T-helper 17 cell (primary cell): Measurements from ENCODE around the gene C17orf67. TPM values are rescaled to one million over a fixed set of nuclear protein-coding genes. Genes with fewer than 3 reads are reported as not detected.

Experiments
- ATAC-seq: fragments of 150-1000 bp; cut with Tn5 transposase; 2 replicates; pipeline ENCODE4 v1.10.0; 2021; ENCODE audit warnings: mild to moderate bottlenecking, moderate library complexity
- DNase-seq, 3 donors: peaks; one replicate each; pipeline versions ENCODE4 v3.0.0 to v3.0.0-alpha.2; 2020 to 2021
- H3K9me3 ChIP-seq: one replicate; pipeline ENCODE4 v1.7.0; 2013; ENCODE audit warnings: low read length, mild to moderate bottlenecking; ENCODE audit not compliant: control insufficient read depth, poor library complexity, severe bottlenecking
- H3K27ac Mint-ChIP-seq: one replicate; pipeline ENCODE4 v1.8.0; 2022; ENCODE audit warnings: mild to moderate bottlenecking, moderate library complexity, mixed read lengths
- H3K27me3 Mint-ChIP-seq: one replicate; pipeline ENCODE4 v1.8.0; 2022; ENCODE audit warnings: mixed read lengths
- H3K36me3 Mint-ChIP-seq: one replicate; pipeline ENCODE4 v1.8.0; 2022; ENCODE audit warnings: low read depth, mixed read lengths
- H3K4me1 Mint-ChIP-seq: one replicate; pipeline ENCODE4 v1.8.0; 2022; ENCODE audit warnings: mild to moderate bottlenecking, mixed read lengths
- H3K4me3 Mint-ChIP-seq: one replicate; pipeline ENCODE4 v1.8.0; 2022; ENCODE audit warnings: mild to moderate bottlenecking, moderate library complexity, mixed read lengths
- total RNA-seq, 4 donors: library from RNA in 2 of 4; stranded (reverse) in 2 of 4; gene quantifications; one replicate each; pipeline ENCODE4 v1.2.3 and lab custom pipeline; 2022 to 2026

The C17orf67 gene
- total RNA-seq, 2 donors from 2014 or later: 4.1 to 6.6 TPM

GRCh38 chr17:56810343-56810742 lies 23.4 kb downstream of the C17orf67 start:
- ATAC-seq (no peak), DNase-seq (no peak)
- H3K4me1 Mint-ChIP-seq: peaks cover 6% of the 10 kb centered on the region
- H3K4me3 Mint-ChIP-seq: no peak overlapping the region
- H3K27ac Mint-ChIP-seq: no peak overlapping the region
- H3K36me3 Mint-ChIP-seq: peaks cover 7% of the 10 kb centered on the region
- no peaks in the 10 kb centered on the region for H3K27me3 Mint-ChIP-seq
- no peaks in the 10 kb centered on the region for H3K9me3 ChIP-seq

DNA sequence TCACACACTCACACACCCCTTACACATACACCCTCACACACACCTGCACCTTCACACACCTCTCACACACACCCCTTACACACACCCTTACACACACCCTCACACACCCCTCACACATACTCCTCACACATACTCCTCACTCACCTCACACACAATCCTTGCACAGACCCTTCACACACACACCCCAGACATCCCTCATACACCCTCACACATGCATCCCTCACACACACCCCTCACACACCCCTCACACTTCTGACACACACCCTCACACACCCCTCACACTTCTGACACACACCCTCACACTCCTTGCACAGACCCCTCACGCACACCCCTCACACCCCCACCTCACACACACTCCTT lies 23.9 kb downstream of the C17orf67 start:
- DNase-seq (no peak), ATAC-seq (no peak)
- H3K36me3 Mint-ChIP-seq: peaks cover 7% of the 10 kb centered on the region

DNA sequence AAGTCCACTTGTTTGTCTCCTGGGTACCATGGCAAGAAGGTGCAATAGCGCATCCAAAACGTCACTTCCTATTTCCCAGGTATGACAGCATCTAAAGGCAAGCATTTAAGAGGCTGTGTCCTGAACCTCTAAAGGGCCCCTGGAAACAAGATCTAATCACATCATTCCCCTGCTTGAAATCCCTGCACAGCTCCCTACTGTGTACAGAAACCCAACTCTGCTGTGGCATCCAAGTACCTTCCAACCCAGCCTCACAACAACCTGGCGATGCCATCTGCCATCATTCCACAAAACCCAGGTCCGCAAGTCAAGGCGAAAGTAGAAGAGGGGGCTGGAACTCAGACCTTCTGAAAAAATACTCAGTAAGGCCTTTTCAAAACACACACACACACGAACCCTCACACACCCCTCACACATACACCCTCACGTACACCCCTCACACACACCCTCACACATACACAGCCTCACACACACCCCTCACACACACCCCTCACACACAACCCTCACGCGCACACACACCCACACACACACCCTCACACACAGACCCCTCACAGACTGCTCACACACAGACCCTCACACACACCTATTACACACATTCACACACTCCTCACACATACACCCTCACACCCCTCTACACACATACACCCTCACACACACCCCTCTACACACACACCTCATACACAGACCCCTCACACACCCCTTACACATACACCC lies 24.5 kb downstream of the C17orf67 start:
- H3K4me1 Mint-ChIP-seq: peaks cover 6% of the 10 kb centered on the region
- H3K9me3 ChIP-seq: no peaks in the 10 kb centered on the region
- no peaks in the 10 kb centered on the region for H3K27me3 Mint-ChIP-seq
- no peak for ATAC-seq
- DNase-seq: no peak
- peaks cover 7% of the 10 kb centered on the region for H3K36me3 Mint-ChIP-seq
- H3K27ac Mint-ChIP-seq: no peak overlapping the region
- no peak overlapping the region for H3K4me3 Mint-ChIP-seq

More for the DNA sequence above, 23.9 kb downstream of the C17orf67 start:
- Mint-ChIP-seq H3K27ac (no peak overlapping the region), H3K27me3 (no peaks in the 10 kb centered on the region), H3K4me1 (peaks cover 6% of the 10 kb centered on the region), H3K4me3 (no peak overlapping the region)
- H3K9me3 ChIP-seq: no peaks in the 10 kb centered on the region

DNA sequence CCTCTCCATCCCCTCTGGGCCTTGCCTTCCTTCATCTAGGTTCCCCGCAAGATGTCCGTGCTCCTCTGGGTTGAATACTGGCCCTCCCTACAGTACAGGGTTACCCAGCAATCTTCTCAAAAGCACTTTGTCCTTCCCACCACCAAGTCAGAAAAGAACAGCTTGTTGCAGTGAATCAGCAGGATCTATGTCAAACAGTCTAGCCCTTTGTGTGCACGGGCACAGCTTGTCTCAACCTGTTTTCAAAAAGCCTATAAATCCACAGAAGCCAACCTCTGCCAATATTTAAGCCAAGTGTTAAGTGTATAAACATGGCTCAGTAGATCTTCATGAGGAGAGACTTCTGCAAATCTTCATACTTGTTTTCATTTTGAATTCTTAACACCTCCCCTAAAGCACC lies 25.2 kb downstream of the C17orf67 start:
- no peak overlapping the region for H3K4me3 Mint-ChIP-seq
- no peaks in the 10 kb centered on the region for H3K27me3 Mint-ChIP-seq
- H3K27ac Mint-ChIP-seq: no peak overlapping the region
- peaks cover 6% of the 10 kb centered on the region for H3K4me1 Mint-ChIP-seq
- no peak for ATAC-seq
- H3K36me3 Mint-ChIP-seq: peaks cover 7% of the 10 kb centered on the region
- no peaks in the 10 kb centered on the region for H3K9me3 ChIP-seq
- DNase-seq: no peak

DNA sequence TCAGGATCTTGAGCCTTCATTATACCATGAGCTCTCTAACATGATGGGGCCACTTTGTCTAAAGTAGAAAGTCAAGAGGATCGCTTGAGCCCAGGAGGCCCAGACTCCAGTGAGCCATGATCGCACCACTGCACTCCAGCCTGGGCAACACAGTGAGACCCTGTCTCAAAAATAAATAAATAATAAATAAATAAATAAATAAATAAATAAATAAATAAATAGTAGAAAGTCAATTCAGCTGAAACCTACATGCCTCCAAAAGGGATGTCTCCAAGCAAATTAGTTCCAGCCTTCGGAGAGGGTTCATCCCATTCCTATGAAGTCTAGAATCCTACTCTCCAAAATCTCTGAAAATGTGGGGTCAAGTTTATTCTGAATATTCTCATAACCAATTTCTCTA lies 26.0 kb downstream of the C17orf67 start:
- peaks cover 4% of the 10 kb centered on the region for H3K36me3 Mint-ChIP-seq
- H3K4me1 Mint-ChIP-seq: peaks cover 3% of the 10 kb centered on the region
- no peaks in the 10 kb centered on the region for H3K27me3 Mint-ChIP-seq
- ATAC-seq (no peak), DNase-seq (no peak)
- no peaks in the 10 kb centered on the region for H3K9me3 ChIP-seq
- no peak overlapping the region for H3K27ac Mint-ChIP-seq
- no peak overlapping the region for H3K4me3 Mint-ChIP-seq

GRCh38 chr17:56806949-56807348 lies 26.8 kb downstream of the C17orf67 start:
- no peaks in the 10 kb centered on the region for H3K4me1 Mint-ChIP-seq
- no peaks in the 10 kb centered on the region for H3K27me3 Mint-ChIP-seq
- DNase-seq (no peak), ATAC-seq (no peak)
- H3K27ac Mint-ChIP-seq: no peak overlapping the region
- no peak overlapping the region for H3K4me3 Mint-ChIP-seq
- H3K9me3 ChIP-seq: no peaks in the 10 kb centered on the region
- H3K36me3 Mint-ChIP-seq: peaks cover 4% of the 10 kb centered on the region

DNA sequence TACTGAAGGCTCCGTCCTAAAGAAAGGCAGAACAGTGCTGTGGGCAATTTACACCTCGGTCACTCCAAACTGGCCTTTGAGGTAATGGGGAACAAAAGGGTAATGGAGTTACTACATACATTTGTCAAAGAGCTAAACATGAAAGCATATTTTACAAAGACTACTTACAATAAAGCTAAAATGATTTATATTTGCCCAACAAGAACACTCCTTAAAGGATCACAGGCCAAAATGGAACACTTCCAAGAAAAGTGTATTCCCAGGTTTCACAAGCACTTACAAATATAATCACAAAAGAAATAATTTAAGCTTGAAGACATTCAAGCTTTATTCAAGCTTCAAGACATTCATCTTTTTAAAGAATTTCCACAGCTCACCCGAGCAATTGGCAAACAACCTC lies 29.3 kb downstream of the C17orf67 start:
- no peaks in the 10 kb centered on the region for H3K9me3 ChIP-seq
- no peaks in the 10 kb centered on the region for H3K27me3 Mint-ChIP-seq
- peaks cover 9% of the 10 kb centered on the region for H3K36me3 Mint-ChIP-seq
- H3K27ac Mint-ChIP-seq: no peak overlapping the region
- DNase-seq (no peak), ATAC-seq (no peak)
- H3K4me3 Mint-ChIP-seq: no peak overlapping the region
- H3K4me1 Mint-ChIP-seq: no peaks in the 10 kb centered on the region

DNA sequence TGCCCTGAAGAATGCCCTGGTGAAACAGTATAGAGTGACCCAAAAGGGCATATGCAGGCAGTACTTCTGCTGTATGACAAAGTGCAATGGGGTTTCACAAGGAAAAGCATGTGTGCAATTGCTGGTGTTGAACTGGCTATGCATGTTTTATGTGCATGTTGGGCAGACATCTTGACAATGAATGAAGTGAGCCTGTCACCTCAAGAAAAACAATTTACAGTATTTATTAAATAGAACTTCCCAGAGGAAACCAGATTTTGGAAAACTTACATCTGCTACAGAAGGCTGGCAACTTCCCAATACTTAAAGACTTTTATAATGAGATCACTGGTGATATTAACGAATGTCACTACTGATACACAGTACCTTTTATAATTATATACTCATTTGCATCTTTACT lies 30.6 kb downstream of the C17orf67 start:
- no peaks in the 10 kb centered on the region for H3K9me3 ChIP-seq
- H3K4me1 Mint-ChIP-seq: peaks cover 3% of the 10 kb centered on the region
- ATAC-seq (no peak), DNase-seq (no peak)
- peaks cover 10% of the 10 kb centered on the region for H3K36me3 Mint-ChIP-seq
- H3K27me3 Mint-ChIP-seq: no peaks in the 10 kb centered on the region
- H3K27ac Mint-ChIP-seq: no peak overlapping the region
- no peak overlapping the region for H3K4me3 Mint-ChIP-seq

DNA sequence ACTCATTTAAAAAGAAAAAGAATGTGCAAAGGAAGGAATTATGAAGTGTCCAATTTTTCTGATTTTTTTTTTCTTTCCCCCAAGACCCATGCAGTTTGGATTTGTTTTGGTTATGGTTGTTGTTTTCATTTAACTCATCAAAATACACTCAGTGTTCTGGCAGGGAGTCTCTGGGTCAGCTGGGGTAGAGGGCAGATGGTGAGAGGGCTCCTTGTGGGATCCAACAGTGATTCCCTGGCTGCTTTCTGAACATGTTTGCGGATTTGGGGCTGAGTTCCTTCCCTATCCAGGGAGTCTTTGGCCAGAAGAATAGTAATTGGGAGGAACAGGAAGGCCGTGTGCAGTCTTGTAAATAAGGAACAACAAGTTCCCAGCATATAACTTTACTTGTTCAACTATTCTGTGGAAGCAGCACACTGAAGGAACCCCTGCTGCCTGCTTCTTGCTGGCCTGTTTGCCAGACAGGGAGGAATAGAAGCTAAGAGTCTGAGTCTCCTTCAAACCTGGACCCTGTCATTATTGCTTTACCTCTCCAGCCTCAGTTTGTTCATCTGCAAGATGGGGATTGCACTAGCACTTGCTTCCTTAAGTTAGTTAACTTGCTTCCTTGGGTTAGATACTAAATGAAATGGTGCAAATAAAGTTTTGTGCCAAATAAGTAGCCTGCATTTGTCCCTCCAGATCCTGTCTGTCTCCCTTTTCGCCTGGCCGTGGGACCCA lies 32.1 kb downstream of the C17orf67 start:
- DNase-seq: no peak
- ATAC-seq: no peak
- Mint-ChIP-seq H3K36me3 (peaks cover 12% of the 10 kb centered on the region), H3K4me1 (peaks cover 9% of the 10 kb centered on the region), H3K4me3 (no peak overlapping the region), H3K27ac (no peak overlapping the region), H3K27me3 (no peaks in the 10 kb centered on the region)
- H3K9me3 ChIP-seq: no peaks in the 10 kb centered on the region

DNA sequence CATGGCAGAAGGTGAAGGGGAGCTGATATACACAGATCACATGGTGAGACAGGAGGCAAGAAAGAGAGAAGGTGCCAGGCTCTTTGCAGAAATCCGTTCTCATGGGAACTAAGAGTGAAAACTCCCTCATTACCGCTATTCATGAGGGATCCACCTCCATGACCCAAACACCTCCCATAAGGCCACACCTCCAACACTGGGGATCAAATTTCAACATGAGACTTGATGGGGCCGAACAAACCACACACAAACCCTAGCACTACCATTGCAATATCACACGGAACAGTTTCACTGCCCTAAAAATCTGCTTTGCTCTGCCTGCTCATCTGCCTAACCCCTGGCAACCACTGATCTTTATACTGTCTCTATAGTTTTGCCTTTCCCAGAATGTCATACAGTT lies 34.8 kb downstream of the C17orf67 start:
- no peak for DNase-seq

DNA sequence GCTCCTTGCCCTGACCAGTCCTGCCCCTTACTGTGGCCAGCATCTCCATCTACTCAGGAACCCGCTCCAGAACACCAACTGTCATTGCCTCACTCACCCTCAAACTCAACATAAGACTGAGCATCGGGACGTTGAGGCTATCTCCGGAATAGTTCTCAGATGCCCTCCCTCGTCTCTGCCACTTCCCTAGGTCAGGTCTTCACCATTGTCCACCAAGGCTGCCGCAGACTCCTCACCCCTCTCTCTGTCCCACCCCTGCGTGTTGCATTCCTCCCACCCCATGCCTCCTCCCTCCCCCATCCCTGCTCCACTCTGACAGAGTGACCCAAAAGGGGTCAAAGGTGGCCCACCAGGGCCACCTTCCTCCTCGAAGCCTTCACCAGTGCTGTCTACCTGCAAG lies 37.2 kb downstream of the C17orf67 start:
- Mint-ChIP-seq H3K27ac (no peak overlapping the region), H3K36me3 (peaks cover 14% of the 10 kb centered on the region), H3K4me3 (no peak overlapping the region), H3K4me1 (peaks cover 9% of the 10 kb centered on the region), H3K27me3 (no peaks in the 10 kb centered on the region)
- ATAC-seq (no peak), DNase-seq (no peak)
- H3K9me3 ChIP-seq: no peaks in the 10 kb centered on the region

More for the DNA sequence above, 34.8 kb downstream of the C17orf67 start:
- peaks cover 12% of the 10 kb centered on the region for H3K36me3 Mint-ChIP-seq
- no peak overlapping the region for H3K4me3 Mint-ChIP-seq
- H3K4me1 Mint-ChIP-seq: peaks cover 9% of the 10 kb centered on the region
- H3K27ac Mint-ChIP-seq: no peak overlapping the region
- no peak for ATAC-seq
- no peaks in the 10 kb centered on the region for H3K9me3 ChIP-seq
- H3K27me3 Mint-ChIP-seq: no peaks in the 10 kb centered on the region

GRCh38 chr17:56795221-56795865 lies 38.4 kb downstream of the C17orf67 start:
- Mint-ChIP-seq H3K36me3 (peaks cover 9% of the 10 kb centered on the region), H3K4me1 (peaks cover 9% of the 10 kb centered on the region)

GRCh38 chr17:56793957-56794356 lies 39.8 kb downstream of the C17orf67 start:
- no peak overlapping the region for H3K4me3 Mint-ChIP-seq
- no peak overlapping the region for H3K27ac Mint-ChIP-seq
- ATAC-seq (no peak), DNase-seq (no peak)
- H3K36me3 Mint-ChIP-seq: peaks cover 11% of the 10 kb centered on the region
- peaks cover 7% of the 10 kb centered on the region for H3K4me1 Mint-ChIP-seq
- H3K27me3 Mint-ChIP-seq: no peaks in the 10 kb centered on the region
- no peaks in the 10 kb centered on the region for H3K9me3 ChIP-seq

More at GRCh38 chr17:56795221-56795865, 38.4 kb downstream of the C17orf67 start:
- no peak for ATAC-seq
- DNase-seq: no peak
- no peak overlapping the region for H3K4me3 Mint-ChIP-seq
- no peak overlapping the region for H3K27ac Mint-ChIP-seq
- no peaks in the 10 kb centered on the region for H3K9me3 ChIP-seq
- H3K27me3 Mint-ChIP-seq: no peaks in the 10 kb centered on the region
